GM23338 (cell line): Measurements from ENCODE around the gene IRAK1BP1.

Source experiments
- CREB1 ChIP-seq: fragments of 250-450 bp; sonication (Bioruptor Pico); IDR thresholded peaks from 2 replicates; pipeline ENCODE4 v1.5.0; 2020; ENCODE audit warnings: low read depth, mild to moderate bottlenecking, moderate library complexity
- EZH2 ChIP-seq: fragments of 200-600 bp; sonication (generic); IDR thresholded peaks from one replicate; pipeline ENCODE4 v1.8.0; 2017; ENCODE audit warnings: antibody characterized with exemption, mild to moderate bottlenecking, low read depth; ENCODE audit not compliant: unreplicated experiment
- EZH2phosphoT487 ChIP-seq: fragments of 200-600 bp; sonication (generic); IDR thresholded peaks from one replicate; pipeline ENCODE4 v1.8.1; 2018; ENCODE audit warnings: antibody characterized with exemption; ENCODE audit not compliant: unreplicated experiment
- POLR2AphosphoS5 ChIP-seq: IDR thresholded peaks from 2 replicates; pipeline ENCODE4 v1.6.1; 2016; ENCODE audit warnings: antibody characterized with exemption, low read depth
- TF ChIP-seq, protein P1 (sequence below), 2 experiments: fragments of 200-600 bp in 1 of 2; sonication (generic) in 1 of 2; conservative IDR thresholded peaks; 2 replicates each; pipeline versions ENCODE4 v1.5.1 to v1.6.1; 2016 to 2017; ENCODE audit warnings: antibody characterized with exemption in 2 of 2, low read depth in 2 of 2, mild to moderate bottlenecking in 2 of 2, moderate library complexity in 1 of 2

GRCh38 chr6:78936515-78936914 lies 69.2 kb downstream of the IRAK1BP1 start:
- TF ChIP-seq EZH2phosphoT487 (no peak), POLR2AphosphoS5 (no peak), EZH2 (no peak), CREB1 (CRISPR knock-in tag) (no peak)
- TF ChIP-seq, protein P1, sequence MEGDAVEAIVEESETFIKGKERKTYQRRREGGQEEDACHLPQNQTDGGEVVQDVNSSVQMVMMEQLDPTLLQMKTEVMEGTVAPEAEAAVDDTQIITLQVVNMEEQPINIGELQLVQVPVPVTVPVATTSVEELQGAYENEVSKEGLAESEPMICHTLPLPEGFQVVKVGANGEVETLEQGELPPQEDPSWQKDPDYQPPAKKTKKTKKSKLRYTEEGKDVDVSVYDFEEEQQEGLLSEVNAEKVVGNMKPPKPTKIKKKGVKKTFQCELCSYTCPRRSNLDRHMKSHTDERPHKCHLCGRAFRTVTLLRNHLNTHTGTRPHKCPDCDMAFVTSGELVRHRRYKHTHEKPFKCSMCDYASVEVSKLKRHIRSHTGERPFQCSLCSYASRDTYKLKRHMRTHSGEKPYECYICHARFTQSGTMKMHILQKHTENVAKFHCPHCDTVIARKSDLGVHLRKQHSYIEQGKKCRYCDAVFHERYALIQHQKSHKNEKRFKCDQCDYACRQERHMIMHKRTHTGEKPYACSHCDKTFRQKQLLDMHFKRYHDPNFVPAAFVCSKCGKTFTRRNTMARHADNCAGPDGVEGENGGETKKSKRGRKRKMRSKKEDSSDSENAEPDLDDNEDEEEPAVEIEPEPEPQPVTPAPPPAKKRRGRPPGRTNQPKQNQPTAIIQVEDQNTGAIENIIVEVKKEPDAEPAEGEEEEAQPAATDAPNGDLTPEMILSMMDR (conservative IDR thresholded peaks at IDR 0.05; ENCODE audit: low read depth in 2 of 2) = no peak
